ENCODE data around the gene TBC1D22A. TPM values are rescaled to one million over a fixed set of nuclear protein-coding genes. Genes with fewer than 3 reads are reported as not detected.
A peak's percentile ranks its signal among the peaks of the same experiment; 100 is the strongest.

The TBC1D22A gene
- total and polyA plus RNA-seq, 2 donors from 2014 or later = 24.6 to 39.4 TPM

- FAIRE-seq = no peak
- intact Hi-C loops (cut with DNase I) = no loop called here
- Histone ChIP-seq H3K4me3 (ENCODE audit: low read length in 3 of 3) (no peak overlapping the region), H3K4me1 (ENCODE audit: control insufficient read depth in 2 of 3, insufficient read depth in 2 of 3, low read depth in 1 of 3, low read length in 3 of 3) (peaks cover 0 to 6% (median 0%) of the 10 kb centered on the region in 3 donors), H3K9ac (ENCODE audit: low read length in 3 of 3) (no peak overlapping the region), H3K27ac (ENCODE audit: low read depth in 2 of 2, low read length in 2 of 2) (no peak overlapping the region), H3K27me3 (ENCODE audit: control insufficient read depth, insufficient read depth, low read length) (no peaks in the 10 kb centered on the region), H3K9me3 (ENCODE audit: control insufficient read depth in 2 of 3, insufficient read depth in 1 of 3, low read length in 3 of 3) (no peaks in the 10 kb centered on the region), H3K36me3 (ENCODE audit: control insufficient read depth in 2 of 3, insufficient read depth in 3 of 3, low read length in 3 of 3) (no peaks in the 10 kb centered on the region)
- no peak for TF ChIP-seq CTCF (IDR thresholded peaks at IDR 0.05; ENCODE audit: borderline replicate concordance, extremely low read depth, insufficient read depth)
- no peak for DNase-seq
Observed at GRCh38 chr22:47091921-47092700, 329.7 kb downstream of the TBC1D22A start.

GRCh38 chr22:47092896-47093311 lies 330.5 kb downstream of the TBC1D22A start:
- no peak for FAIRE-seq
- Histone ChIP-seq H3K4me3 (ENCODE audit: low read length in 3 of 3) (no peak overlapping the region), H3K36me3 (ENCODE audit: control insufficient read depth in 2 of 3, insufficient read depth in 3 of 3, low read length in 3 of 3) (no peaks in the 10 kb centered on the region), H3K9me3 (ENCODE audit: control insufficient read depth in 2 of 3, insufficient read depth in 1 of 3, low read length in 3 of 3) (no peaks in the 10 kb centered on the region), H3K9ac (ENCODE audit: low read length in 3 of 3) (no peak overlapping the region), H3K27me3 (ENCODE audit: control insufficient read depth, insufficient read depth, low read length) (no peaks in the 10 kb centered on the region), H3K27ac (ENCODE audit: low read depth in 2 of 2, low read length in 2 of 2) (no peak overlapping the region), H3K4me1 (ENCODE audit: control insufficient read depth in 2 of 3, insufficient read depth in 2 of 3, low read depth in 1 of 3, low read length in 3 of 3) (peaks cover 0 to 6% (median 0%) of the 10 kb centered on the region in 3 donors)
- intact Hi-C loops (cut with DNase I) = no loop called here
- no peak for TF ChIP-seq CTCF (IDR thresholded peaks at IDR 0.05; ENCODE audit: borderline replicate concordance, extremely low read depth, insufficient read depth)
- peak in 1 of 5 donors; percentile 44 for DNase-seq

GRCh38 chr22:47093720-47094119 lies 331.3 kb downstream of the TBC1D22A start:
- Histone ChIP-seq H3K27me3 (ENCODE audit: control insufficient read depth, insufficient read depth, low read length) (no peaks in the 10 kb centered on the region), H3K36me3 (ENCODE audit: control insufficient read depth in 2 of 3, insufficient read depth in 3 of 3, low read length in 3 of 3) (no peaks in the 10 kb centered on the region), H3K27ac (ENCODE audit: low read depth in 2 of 2, low read length in 2 of 2) (no peak overlapping the region), H3K9me3 (ENCODE audit: control insufficient read depth in 2 of 3, insufficient read depth in 1 of 3, low read length in 3 of 3) (no peaks in the 10 kb centered on the region), H3K4me3 (ENCODE audit: low read length in 3 of 3) (no peak overlapping the region), H3K4me1 (ENCODE audit: control insufficient read depth in 2 of 3, insufficient read depth in 2 of 3, low read depth in 1 of 3, low read length in 3 of 3) (peaks cover 0 to 10% (median 0%) of the 10 kb centered on the region in 3 donors), H3K9ac (ENCODE audit: low read length in 3 of 3) (no peak overlapping the region)
- intact Hi-C loops (cut with DNase I) = no loop called here
- no peak for FAIRE-seq
- TF ChIP-seq CTCF (IDR thresholded peaks at IDR 0.05; ENCODE audit: borderline replicate concordance, extremely low read depth, insufficient read depth) = no peak
- no peak for DNase-seq
